Esophagus squamous epithelium (tissue), 4 donors: ENCODE data around the gene POSTN.

Experiments
- CTCF ChIP-seq, 6 experiments: fragments of 450-650 bp in 4 of 6; fragments of 200-600 bp in 2 of 6; sonication (generic) in 2 of 6; IDR thresholded peaks; one replicate each; pipeline ENCODE4 v1.5.1; 2016 to 2019; ENCODE audit warnings: antibody characterized with exemption in 6 of 6, mild to moderate bottlenecking in 4 of 6, moderate library complexity in 4 of 6
- POLR2A ChIP-seq, 4 donors: fragments of 450-650 bp; IDR thresholded peaks; one replicate each; pipeline ENCODE4 v1.6.1; 2017; ENCODE audit warnings: antibody characterized with exemption in 4 of 4, mild to moderate bottlenecking in 4 of 4, moderate library complexity in 3 of 4

GRCh38 chr13:37641391-37641790 lies 42.8 kb upstream of the POSTN start:
- TF ChIP-seq CTCF (IDR thresholded peaks at IDR 0.05) (no peak), POLR2A (IDR thresholded peaks at IDR 0.05) (no peak)
